WERI-Rb-1 (cell line): ENCODE data around the gene LCN6.

Experiments used
- DNase-seq: peaks from one replicate; pipeline ENCODE4 v3.0.0-alpha.2; 2020
- H3K27ac ChIP-seq: fragments of 250-450 bp; sonication (Bioruptor Pico); 2 replicates; pipeline ENCODE4 v1.5.1; 2020; ENCODE audit warnings: mild to moderate bottlenecking, moderate library complexity
- H3K27me3 ChIP-seq: fragments of 250-450 bp; sonication (Bioruptor Pico); 2 replicates; pipeline ENCODE4 v1.5.1; 2021; ENCODE audit warnings: mild to moderate bottlenecking, low read depth, moderate library complexity; ENCODE audit not compliant: insufficient read depth, severe bottlenecking
- H3K36me3 ChIP-seq: fragments of 250-450 bp; sonication (Bioruptor Pico); 2 replicates; pipeline ENCODE4 v1.5.1; 2020; ENCODE audit warnings: mild to moderate bottlenecking, moderate library complexity
- H3K4me3 ChIP-seq: 2 replicates; pipeline ENCODE4 v1.5.1; 2011; ENCODE audit warnings: low read depth, mild to moderate bottlenecking, control low read depth, low read length
- H3K9me3 ChIP-seq: fragments of 250-450 bp; sonication (Bioruptor Pico); 2 replicates; pipeline ENCODE4 v1.5.1; 2021; ENCODE audit warnings: mild to moderate bottlenecking, moderate library complexity; ENCODE audit not compliant: severe bottlenecking
- TF ChIP-seq, protein P1 (sequence below): IDR thresholded peaks from 2 replicates; pipeline ENCODE4 v1.5.1; 2011; ENCODE audit warnings: low read depth, mild to moderate bottlenecking, control low read depth, inconsistent platforms, low read length

LCN6 gene

GRCh38 chr9:136747161-136748060 is 914 bp downstream of the LCN6 start:
- H3K9me3 ChIP-seq, result no peaks in the 10 kb centered on the region
- no peaks in the 10 kb centered on the region for H3K27me3 ChIP-seq
- H3K36me3 ChIP-seq, result no peaks in the 10 kb centered on the region
- no peak overlapping the region for H3K4me3 ChIP-seq
- TF ChIP-seq, protein P1, sequence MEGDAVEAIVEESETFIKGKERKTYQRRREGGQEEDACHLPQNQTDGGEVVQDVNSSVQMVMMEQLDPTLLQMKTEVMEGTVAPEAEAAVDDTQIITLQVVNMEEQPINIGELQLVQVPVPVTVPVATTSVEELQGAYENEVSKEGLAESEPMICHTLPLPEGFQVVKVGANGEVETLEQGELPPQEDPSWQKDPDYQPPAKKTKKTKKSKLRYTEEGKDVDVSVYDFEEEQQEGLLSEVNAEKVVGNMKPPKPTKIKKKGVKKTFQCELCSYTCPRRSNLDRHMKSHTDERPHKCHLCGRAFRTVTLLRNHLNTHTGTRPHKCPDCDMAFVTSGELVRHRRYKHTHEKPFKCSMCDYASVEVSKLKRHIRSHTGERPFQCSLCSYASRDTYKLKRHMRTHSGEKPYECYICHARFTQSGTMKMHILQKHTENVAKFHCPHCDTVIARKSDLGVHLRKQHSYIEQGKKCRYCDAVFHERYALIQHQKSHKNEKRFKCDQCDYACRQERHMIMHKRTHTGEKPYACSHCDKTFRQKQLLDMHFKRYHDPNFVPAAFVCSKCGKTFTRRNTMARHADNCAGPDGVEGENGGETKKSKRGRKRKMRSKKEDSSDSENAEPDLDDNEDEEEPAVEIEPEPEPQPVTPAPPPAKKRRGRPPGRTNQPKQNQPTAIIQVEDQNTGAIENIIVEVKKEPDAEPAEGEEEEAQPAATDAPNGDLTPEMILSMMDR, result no peak
- H3K27ac ChIP-seq, result no peak overlapping the region
- DNase-seq, result no peak

DNA sequence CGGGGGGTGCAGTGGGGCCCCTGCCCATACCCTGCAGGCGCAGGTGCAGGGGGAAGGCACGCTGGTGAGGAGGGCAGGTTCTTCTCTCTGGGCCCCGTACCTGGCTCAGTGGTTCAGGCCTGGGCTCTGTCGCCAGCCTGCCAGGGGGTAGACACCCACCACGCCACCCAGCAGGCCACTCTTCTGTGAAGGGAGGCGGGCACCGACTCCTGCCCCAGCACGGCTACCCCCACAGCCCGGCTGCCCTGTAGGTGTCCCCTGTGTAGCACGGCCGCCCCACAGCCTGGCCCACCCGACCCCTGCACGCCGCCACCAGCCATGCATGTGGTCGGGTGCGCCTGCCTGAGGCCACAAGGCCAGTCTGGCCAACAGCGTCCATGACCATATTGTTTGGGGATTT is 1.7 kb downstream of the LCN6 start:
- TF ChIP-seq, protein P1, result no peak
- Histone ChIP-seq H3K27ac (no peak overlapping the region), H3K27me3 (no peaks in the 10 kb centered on the region), H3K36me3 (no peaks in the 10 kb centered on the region), H3K9me3 (no peaks in the 10 kb centered on the region), H3K4me3 (no peak overlapping the region)
- DNase-seq, result no peak

DNA sequence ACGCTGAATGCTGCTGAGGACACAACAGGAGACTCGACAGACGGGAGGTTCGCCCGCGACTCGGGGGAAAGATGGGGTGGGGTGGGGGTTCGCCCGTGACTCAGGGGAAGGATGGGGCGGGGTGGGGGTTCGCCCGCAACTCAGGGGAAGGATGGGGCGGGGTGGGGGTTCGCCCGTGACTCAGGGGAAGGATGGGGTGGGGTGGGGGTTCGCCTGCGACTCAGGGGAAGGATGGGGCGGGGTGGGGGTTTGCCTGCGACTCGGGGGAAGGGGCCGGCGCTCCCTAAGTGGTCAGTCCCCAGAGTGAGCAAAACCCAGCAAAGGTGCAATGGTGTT is 2.2 kb downstream of the LCN6 start:
- no peak for DNase-seq
- Histone ChIP-seq H3K4me3 (no peak overlapping the region), H3K36me3 (no peaks in the 10 kb centered on the region), H3K27ac (no peak overlapping the region), H3K9me3 (no peaks in the 10 kb centered on the region), H3K27me3 (no peaks in the 10 kb centered on the region)
- TF ChIP-seq, protein P1, result no peak

- Histone ChIP-seq H3K36me3 (no peaks in the 10 kb centered on the region), H3K4me3 (no peak overlapping the region), H3K27me3 (no peaks in the 10 kb centered on the region), H3K9me3 (no peaks in the 10 kb centered on the region), H3K27ac (no peak overlapping the region)
- DNase-seq, result no peak
- TF ChIP-seq, protein P1, result no peak
Observed at GRCh38 chr9:136745389-136746154, 2.8 kb downstream of the LCN6 start.

DNA sequence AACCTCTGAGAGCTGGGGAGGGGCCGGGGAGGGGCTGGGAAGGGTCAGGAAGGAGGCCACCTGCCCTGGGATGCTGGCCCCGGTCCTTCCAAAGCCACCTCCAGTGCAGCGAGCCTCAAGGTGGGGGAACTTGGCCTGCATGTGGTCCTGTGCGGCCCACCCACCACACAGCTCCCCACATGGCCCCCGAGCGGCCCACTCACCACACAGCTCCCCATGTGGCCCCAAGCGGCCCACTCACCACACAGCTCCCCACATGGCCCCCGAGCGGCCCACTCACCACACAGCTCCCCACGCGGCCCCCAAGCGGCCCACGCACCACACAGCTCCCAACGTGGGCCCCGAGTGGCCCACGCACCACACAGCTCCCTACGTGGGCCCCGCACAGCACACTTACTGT is 3.6 kb downstream of the LCN6 start:
- H3K27me3 ChIP-seq, result no peaks in the 10 kb centered on the region
- H3K36me3 ChIP-seq, result no peaks in the 10 kb centered on the region
- H3K9me3 ChIP-seq, result no peaks in the 10 kb centered on the region
- no peak overlapping the region for H3K4me3 ChIP-seq
- TF ChIP-seq, protein P1, result no peak
- H3K27ac ChIP-seq, result no peak overlapping the region
- no peak for DNase-seq
